ENCODE data around the gene ABHD2.

ABHD2 gene

DNA sequence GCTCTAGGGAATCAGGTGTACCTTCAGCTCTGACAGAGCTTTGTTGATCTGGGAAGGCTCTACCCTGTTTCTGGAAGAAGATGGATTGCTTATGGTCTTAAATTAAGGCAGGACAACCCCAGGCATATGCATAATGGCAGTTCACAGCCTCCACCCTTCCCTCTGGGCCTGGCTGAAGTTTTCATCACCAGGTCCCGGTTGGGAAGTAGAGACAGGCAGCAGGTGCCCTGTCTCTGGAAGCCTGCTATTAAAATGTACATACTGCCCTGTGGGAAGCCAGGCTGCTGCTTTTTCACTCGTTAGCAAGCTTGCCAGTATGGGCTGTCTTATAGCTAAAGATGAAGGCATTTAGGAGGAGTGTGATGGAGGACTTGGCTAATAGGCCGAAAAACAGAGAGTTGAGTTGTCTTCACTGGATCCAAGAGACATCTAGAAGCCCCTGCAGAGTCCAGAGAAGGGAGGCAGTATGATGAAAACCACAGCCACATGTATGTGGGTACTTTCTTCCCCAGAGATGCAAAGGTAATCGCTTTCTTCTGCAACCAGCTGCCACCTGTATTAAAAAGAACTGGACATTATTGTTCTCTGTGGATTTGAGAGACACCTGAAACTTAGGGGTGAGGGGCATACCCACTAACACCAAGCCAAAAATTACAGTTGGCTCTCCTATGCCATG, 34.4 kb downstream of the ABHD2 start:
- DNase-seq = no peak

DNA sequence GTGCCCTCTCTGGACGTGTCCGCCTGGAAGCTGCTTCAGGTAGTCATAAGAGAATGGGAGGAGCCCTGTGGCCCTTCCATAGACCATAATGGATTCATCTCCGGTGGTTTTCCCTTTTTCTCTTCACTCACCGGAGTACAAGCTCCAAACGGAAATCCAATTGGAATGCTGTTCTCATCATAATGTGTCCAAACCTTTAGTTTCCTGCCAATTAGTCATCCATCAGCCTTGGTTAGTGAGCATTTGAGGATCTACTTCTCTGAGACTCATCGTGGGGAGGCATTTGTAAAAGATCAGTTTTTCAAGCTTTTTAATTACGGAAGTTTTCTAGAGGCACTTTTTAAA, 34.9 kb downstream of the ABHD2 start:
- no peak for DNase-seq

DNA sequence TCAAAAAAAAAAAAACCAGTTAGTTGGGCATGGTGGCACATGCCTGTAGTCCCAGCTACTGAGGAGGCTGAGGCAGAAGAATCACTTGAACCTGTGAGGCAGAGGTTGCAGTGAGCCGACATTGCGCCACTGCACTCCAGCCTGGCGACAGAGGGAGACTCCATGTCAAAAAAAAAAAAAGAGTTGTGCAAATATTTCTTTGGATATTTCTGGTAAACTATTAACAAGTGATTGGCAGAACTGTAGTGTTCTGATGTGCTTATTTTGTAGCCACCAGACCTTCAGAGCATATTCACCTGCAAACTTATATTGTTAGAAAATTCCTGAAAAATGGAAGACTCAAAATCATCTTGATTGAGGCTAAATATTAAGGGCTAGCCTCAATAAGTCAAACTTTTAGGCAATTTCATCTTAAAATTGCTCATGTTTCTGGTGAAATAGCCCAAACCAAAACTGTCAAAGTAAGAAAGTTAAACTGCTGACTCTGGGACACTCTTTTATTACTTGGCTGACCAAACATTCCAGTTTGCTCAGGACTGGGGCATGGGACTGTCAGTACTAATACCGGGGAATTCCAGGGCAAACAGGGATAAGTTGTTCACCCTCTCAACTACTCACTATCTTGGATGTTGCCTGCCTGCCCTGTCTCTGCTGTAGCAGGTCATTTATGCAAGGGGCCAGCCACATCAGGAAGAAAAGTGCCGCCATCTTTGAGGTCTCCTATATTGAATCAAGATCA, 37.0 kb downstream of the ABHD2 start:
- no peak for DNase-seq

DNA sequence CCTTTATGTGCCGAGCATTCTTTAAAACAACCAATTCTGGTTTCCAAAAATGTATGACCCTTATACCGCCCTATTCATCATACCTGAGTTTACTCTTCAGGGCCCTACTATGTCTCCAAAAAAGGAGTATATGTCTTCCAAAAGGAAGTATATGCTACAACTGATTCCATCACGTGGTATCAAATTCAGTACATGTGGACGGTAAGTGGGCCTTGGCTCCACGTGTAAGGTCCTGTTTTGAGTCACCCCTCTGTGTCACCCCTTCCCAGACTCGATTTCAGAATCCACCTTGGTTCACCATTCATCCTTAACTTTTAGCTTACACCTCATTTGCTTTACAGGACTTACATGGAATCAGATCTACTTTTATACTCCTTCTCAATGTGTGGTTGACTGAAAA, 37.8 kb downstream of the ABHD2 start:
- no peak for DNase-seq

DNA sequence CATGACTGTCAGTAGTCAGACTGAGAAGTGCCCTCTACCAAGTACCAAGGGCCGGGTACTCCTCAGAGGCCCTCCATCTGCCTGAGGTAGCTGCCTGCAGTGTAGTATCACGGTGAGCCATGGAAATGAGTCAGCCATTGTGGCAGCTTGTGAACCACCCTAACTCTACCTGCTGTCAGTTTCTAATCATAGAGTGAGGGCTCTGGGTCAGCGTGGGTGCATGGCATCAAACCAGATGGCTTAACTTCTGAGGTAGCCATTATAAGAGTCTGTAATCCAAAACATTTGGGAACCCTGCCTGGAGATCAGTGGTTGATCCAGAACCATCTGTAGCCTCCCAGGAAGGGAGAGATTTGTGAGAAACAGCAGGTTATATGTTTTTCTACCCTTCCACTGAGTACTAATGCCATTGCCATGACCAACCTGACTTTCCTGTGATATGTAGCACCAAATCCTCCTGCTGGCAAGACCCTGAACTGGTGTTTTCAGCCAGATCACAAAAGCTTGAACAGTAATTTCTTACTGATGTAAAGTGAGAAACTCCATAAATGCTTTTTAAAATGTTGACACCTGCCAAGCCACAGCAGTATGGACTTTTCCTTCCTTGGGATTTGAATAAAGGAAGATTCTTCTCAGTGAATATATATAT, 38.9 kb downstream of the ABHD2 start:
- DNase-seq = no peak

DNA sequence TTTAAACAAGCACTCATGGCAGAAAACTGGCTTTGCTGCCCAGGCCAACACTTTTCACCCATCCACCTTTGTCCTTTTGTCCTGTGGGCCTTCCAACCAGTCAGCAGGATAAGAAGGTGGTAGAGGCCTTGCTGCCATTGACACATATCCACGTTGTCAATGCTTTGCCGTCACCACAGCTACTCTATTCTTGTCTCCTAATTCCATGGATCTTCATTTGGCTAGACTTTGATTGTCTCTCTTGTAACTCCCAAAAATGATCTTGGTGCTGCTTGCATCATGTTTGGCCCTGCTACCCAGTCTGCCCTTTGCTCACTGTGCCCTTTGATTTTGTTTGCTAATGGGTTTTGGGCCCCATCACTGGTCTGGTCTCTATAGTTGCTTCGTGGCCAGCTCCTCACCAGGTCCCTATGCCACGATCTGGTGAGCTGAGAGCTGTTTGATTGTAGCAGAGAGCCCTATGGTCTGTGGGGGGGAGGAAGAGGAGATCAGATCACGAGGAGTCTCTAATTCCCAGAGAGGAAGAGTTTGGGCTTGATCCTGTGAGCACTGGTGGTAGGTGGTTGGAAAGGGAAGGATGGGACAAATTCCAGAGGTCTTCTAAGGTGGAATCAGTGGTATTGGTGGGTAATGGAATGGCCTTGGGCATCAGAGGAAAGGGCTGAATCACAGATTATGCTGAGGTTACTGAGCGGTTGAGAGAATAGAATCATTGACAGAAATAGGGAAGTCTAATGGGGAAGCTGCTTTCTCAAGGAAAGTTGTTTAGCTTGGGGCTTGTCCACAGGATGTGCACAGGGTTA, 40.3 kb downstream of the ABHD2 start:
- peak in 1 of 2 donors; percentile 41 for DNase-seq

DNA sequence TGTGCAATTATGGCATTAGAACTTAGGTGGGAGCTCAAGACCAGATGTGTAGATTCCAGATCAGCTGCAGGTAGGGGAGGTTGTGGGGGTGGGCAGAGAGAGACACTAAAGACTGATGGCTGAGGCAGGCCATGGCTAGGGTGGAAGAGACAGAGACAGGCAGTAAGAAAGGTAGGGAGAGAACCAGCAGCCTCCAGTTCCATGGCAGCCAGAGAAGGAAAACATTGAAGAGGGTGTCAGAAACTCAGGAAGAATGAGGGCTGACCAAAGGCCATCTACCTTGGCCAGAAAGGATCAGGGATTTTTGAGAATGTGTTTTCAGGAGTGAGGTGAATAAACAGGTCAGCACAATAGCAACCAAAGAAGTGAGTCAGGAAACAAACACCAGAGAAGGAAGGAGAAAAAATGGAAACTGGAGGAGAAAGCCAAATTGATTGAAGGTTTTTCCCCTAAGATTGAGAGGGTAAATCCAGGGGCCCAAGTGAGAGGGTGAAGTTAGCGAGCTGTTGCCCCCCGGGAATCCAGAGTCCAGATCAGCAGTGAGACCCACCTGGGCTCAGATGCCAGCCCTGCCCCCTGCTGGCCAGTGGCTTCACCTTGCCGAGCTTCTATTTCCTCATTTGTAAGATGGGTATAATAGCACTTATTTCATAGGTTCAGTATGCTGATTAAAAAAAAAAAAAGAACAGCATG, 41.0 kb downstream of the ABHD2 start:
- no peak for DNase-seq

DNA sequence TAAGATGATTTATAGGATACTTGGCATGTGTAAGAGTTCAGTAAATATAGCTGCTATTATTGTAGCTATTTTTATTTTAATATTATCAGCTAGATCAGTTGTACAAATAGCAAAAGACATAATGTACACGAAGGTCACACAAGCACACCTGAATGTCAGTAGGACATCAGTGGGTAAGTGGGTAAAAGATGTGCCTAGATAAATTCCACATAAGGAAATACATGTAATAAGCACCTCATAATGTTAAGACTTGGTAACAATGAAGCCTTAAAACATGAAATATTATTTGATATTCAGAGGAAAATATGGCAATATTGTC, 41.5 kb downstream of the ABHD2 start:
- DNase-seq = no peak

DNA sequence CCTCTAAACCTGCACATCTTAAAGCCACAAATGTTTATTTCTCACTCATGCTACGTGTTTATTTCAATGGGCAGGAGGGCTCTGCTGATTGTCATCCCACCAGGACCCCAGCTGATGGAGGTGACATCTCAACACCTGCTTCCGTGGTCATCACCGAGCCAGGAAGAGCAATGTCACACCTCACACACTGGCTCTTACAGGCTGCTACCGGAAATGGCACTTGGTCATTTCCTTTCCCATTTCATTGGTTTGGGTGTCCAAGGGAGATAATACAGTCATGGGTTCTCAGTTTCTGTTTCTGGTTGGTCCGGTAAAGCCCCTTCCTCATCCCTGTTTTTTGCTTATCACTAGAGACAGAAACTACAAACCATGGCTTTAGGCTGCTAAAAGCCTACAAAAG, 41.9 kb downstream of the ABHD2 start:
- peak in 1 of 2 donors; percentile 17 for DNase-seq

DNA sequence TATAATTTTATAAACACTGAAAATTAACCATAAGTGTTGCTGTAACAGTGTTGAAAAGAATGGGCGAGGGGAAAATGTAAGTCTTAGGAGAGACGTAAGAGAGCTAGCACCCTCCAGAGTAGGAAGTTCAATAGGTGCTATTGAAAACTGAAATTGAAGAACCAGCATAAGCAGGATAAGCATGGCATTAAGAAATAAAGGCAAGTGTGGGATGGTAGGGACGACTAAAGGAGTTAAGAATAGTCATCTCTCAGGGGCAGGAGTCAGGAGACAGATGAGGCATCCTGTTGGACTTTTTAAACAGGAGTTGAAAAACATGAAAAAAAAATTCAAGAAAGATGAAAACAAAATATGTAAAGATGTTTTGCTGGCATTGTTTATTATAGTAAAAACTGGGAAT, 43.5 kb downstream of the ABHD2 start:
- DNase-seq = peak; percentile 27 to 70

DNA sequence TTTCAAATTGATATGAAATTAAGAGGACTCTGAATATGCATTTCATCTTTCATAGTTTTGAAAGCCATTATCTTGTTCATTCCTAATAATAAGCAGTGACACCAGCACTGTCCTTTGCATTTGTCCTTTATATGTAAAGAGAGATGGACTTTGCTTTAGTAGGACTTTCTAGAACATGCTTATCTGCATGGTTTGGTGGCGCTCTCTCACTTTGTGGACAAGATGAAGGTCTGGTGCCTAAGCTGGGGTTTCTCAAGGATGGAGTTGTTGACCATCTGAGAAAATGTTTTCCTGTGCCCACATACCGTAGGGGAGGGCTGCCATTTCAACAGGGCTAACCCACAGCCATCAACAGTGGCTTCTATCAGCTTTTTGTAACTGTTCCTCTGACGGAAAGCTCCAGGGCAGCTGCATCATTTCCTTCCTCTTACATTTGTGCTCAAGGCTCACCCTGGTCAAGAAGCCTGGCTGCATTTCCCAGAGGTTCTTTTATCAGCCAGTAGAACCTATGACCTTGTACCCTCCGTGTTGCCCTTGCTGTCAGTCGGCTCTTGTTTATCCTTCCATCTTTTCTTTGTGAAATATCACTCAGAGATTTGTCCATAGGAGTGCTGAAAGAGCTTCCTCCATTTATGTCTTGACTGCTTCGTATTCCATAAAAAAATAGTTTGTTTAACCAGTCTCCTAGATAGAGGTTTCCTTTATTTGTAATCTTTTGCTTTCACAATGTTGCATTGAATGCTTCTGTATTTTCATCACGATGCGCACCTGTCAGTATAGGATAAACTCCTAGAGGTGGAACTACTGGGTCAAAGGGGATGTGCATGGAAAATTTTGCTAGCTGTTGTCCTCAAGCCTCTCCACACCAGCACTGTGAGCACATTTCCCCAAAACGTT, 44.6 kb downstream of the ABHD2 start:
- peak; percentile 66 to 72 for DNase-seq

DNA sequence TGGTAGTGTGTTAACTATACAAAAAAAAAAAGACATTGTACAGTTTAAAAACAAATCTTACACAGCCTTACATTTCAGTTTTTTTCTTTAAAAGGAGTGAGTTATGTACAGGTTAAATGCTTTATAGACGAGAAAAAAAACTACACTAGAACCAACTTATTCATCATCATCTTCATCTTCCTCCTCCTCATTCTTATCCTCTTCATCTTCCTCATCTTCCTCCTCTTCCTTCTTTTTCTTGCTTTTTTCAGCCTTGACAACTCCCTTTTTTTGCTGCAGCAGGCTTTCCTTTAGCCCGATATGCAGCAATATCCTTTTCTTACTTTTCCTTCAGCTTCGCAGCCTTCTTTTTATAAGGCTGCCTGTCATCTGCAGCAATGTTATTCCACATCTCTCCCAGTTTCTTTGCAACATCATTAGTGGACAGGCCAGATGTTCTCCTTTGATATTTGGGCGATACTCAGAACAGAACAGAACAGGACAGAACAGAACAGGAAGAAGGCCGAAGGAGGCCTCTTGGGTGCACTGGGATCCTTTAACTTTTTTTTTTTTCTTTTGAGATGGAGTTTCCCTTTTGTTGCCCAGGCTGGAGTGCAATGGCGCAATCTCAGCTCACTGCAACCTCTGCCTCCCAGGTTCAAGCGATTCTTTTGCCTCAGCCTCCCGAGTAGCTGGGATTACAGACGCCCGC, 47.3 kb downstream of the ABHD2 start:
- peak; percentile 51 to 53 for DNase-seq

DNA sequence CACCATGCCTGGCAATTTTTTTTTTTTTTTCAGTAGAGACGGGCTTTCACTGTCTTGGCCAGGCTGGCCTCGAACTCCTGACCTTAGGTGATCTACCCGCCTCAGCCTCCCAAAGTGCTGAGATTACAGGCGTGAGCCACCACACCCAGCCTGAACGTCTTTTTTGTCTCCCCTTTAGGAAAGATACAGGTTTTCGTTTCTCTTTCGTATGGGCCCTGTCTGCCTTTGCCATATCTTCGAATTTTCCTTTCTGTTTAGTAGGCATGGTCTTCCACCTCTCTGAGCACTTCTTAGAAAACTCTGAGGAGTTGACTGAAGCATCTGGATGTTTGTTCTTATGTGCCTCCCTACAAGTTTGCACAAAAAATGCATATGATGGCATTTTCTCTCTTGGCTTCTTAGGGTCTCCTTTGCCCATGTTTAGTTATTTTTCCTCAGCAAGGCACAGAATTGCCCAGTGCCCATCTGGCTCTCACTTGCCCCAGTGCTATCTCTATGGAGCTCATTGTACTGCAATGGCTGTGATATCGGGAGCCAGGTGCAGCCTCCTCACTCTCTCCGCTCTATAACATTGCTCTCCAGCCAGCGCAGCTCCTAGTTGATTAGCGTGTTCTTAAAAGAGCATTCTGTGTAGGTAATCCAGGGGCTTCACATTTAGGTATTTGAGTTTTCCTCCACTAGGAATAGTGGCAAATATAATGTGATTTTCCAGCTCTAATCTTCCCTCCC, 48.0 kb downstream of the ABHD2 start:
- no peak for DNase-seq

DNA sequence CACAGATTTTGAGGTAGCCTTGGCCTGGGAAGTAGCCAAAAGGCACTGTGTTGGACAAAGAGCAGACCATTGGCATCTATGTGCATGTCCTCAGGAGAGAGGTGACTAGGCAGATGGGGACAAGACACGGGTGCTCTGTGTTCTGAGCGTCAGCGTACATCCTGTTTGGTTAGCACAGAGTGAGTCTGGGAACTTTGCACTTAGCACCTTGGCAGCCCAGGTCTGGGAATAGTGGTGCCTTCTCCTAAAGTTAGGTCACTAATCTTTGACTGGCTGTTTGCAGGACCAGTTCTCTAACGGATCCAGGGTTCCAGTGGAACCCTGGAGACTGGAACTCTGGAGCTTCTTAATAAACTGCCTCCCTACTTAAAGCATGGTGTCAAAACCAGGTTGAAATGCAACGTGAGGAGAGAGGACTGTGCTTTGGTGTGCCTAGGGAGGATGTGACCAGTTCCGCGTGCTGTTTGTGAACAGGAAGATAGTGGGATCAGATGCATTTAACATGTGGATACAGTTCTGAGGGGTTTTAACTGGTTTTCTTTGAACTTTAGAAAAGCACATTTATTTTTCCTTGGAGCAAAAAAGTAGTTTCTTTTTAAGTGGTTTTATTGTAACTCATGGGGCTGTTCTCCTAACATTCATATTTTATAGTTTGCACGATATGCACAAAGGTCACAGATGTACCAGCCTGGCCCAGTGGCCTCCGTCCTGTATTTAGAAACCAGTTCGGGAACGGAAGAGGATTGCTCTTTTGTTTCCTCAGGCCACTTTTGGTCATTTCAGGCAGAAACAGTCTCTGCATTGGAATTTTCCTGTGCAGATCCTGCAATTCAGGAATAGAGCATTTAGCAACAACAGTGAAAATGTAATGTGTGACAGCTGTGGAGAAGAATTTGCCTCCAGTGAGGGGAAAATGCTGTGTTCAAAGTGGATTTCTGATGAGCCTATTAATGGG, 48.8 kb downstream of the ABHD2 start:
- DNase-seq = no peak

DNA sequence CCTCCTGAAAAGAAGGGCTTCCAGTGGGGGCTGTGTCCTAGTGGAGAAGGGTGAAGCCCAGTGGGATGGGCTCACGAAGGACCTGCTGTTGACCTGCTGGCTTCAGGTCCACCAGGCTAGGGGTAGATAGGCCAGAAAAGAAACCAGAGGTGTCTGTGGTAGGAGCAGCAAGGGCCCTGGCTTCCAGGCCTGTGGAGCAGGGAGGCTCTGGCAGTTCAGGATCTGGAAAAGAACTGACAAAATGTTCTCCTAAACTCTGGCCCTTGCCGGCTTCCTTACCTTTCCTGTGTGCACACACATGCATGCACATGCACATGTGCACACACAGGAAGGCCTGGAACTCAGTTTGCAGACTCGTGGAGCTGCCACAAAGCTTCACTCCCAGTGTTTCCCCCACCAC, 49.7 kb downstream of the ABHD2 start:
- DNase-seq = no peak

DNA sequence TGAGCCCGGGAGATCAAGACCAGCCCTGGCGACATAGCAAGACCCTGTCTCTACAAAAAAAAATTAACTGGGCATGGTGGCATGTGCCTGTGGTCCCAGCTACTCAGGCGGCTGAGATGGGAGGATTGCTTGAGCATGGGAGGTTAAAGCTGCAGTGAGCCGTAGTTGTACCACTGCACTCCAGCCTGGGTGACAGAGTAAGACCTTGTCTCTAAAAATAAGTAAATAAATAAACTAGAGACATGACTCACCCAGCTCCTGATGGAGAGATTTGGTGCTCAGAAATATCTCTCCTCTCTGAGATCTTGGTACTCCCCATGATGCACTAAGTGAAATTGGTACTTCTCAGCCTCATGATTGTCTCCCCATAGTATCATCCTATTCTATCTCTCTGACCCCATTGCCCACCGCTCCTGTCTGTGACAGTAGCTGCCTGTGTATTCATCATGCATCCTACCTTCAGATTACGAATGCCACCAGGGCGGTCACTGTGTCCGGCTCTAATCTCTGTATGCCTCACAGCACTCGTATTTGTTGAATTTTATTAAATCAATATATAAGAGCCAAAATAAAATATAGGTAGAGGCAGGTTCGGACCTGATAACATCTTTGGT, 50.9 kb downstream of the ABHD2 start:
- DNase-seq = no peak

DNA sequence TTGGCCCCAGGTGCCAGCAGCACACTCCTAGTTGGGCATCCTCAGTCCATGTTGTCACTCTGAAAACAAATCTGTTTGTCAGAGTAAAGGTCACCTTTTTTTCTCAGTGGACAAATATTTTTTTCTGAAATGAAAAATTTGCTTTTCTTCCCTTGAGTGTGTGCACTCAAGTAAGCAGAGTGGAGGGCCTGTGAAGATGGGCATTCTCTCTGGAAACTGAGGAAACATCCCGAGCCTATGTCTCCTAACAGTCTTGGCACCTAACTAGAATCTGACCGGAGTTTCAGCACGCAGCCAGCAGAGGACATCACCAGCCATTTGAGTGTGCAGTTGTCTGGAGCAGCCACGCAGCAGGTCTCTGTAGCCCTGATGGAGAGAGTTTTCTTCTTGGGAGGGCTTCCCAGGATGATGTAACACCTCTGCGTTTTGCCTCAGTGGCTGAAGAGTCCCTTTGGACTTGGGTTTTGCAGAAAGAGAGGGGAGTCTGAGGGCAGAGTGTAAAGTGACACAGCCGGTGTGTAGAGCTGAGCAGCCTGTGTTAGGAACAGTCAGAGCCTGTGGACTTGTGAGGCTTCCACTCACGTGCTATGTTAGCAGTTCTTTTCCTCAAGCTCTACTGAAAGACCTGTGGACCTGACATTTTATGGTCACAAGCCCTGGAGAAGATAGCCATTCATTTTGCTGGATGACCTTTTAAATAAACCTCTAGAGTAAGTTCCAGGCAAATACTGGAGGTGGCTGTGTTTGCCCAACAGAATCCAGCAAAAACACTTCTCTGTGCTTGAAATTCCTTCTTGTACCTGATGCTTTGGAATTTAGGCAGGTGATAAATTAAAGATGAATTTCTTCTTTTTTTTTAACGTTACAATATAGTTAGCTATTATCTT, 51.6 kb downstream of the ABHD2 start:
- DNase-seq = no peak

DNA sequence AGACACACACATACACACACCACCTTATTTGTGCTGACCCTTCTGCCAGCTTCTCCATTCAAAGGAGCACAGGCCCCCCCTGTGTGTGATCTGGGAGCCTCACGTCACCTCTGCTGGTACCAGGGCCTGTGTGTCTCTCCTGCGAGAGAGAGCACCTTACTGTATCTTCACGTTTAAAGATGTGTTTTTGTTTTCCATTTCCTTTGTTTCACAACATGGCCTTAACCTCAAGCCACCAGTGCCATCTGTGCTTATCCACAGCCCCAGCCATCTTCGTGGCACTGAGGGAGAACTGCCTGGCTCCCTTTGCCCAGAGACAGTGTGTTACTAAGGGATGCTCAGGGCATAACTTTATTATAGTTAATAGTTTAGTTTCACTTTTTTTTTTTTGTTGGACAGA, 52.3 kb downstream of the ABHD2 start:
- no peak for DNase-seq
